H1 (cell line): ENCODE results near the gene QRICH1. TPM values are rescaled to one million over a fixed set of nuclear protein-coding genes. Genes with fewer than 3 reads are reported as not detected.

ENCODE experiments used
- CTCF ChIA-PET: fragments of 300-600 bp; sonication (Branson Sonifier 250); formaldehyde crosslinking; loops from one replicate; lab custom pipeline; 2021; ENCODE audit not compliant: partially characterized antibody; lab: Charles Lee
- POLR2A ChIA-PET: fragments of 300-600 bp; sonication (Branson Sonifier 250); formaldehyde crosslinking; loops from one replicate; lab custom pipeline; 2021; ENCODE audit warnings: inconsistent platforms; ENCODE audit not compliant: partially characterized antibody; lab: Charles Lee
- DNase-seq, 2 experiments: peaks; one replicate each; pipeline versions ENCODE4 v3.0.0 to v3.0.0-alpha.2; 2010 to 2022; ENCODE audit warnings: low spot score in 2 of 2, low read depth in 1 of 2, mixed read lengths in 1 of 2
- FAIRE-seq: peaks from 2 replicates; lab custom pipeline; 2011; peaks lifted over from hg19 to GRCh38; lab: Jason Lieb, UNC
- H2AFZ ChIP-seq: 2 replicates; pipeline ENCODE4 v1.8.1; 2012; ENCODE audit warnings: low read length, inconsistent platforms
- H2AK5ac ChIP-seq: 2 replicates; pipeline ENCODE4 v1.6.1; 2013; ENCODE audit warnings: low read depth, low read length
- H2BK120ac ChIP-seq: replicated peaks from 2 replicates; pipeline ENCODE3; 2013; ENCODE audit warnings: low read depth, low read length, inconsistent platforms
- H2BK12ac ChIP-seq: 2 replicates; pipeline ENCODE4 v1.6.1; 2013; ENCODE audit warnings: low read depth, low read length
- H2BK15ac ChIP-seq: 2 replicates; pipeline ENCODE4 v1.6.1; 2013; ENCODE audit warnings: low read length
- H2BK20ac ChIP-seq: 2 replicates; pipeline ENCODE4 v1.6.1; 2013; ENCODE audit warnings: low read length
- H2BK5ac ChIP-seq: 2 replicates; pipeline ENCODE4 v1.6.1; 2013; ENCODE audit warnings: low read depth, low read length
- H3K14ac ChIP-seq: 2 replicates; pipeline ENCODE4 v1.6.1; 2013; ENCODE audit warnings: inconsistent platforms; ENCODE audit not compliant: insufficient read length
- H3K18ac ChIP-seq: 2 replicates; pipeline ENCODE4 v1.6.1; 2013; ENCODE audit warnings: low read length; ENCODE audit errors: extremely low read depth
- H3K23ac ChIP-seq: 2 replicates; pipeline ENCODE4 v1.6.1; 2013; ENCODE audit warnings: inconsistent platforms; ENCODE audit not compliant: insufficient read length
- H3K23me2 ChIP-seq: 2 replicates; pipeline ENCODE4 v1.6.1; 2013; ENCODE audit warnings: low read depth, low read length
- H3K27ac ChIP-seq: 2 replicates; pipeline ENCODE4 v1.6.1; 2011; ENCODE audit warnings: low read depth, low read length, inconsistent platforms
- H3K27me3 ChIP-seq, 4 experiments: replicated peaks in 1 of 4; 1 replicate in 1 of 4; 2 replicates in 3 of 4; pipeline versions ENCODE4 v1.6.1 to v1.8.1; 2011 to 2013; ENCODE audit warnings: low read length in 3 of 4, mild to moderate bottlenecking in 3 of 4, inconsistent platforms in 2 of 4, mixed read lengths in 2 of 4, moderate library complexity in 1 of 4; ENCODE audit not compliant: control insufficient read depth in 3 of 4, insufficient read depth in 3 of 4; ENCODE audit errors: extremely low read depth in 1 of 4
- H3K36me3 ChIP-seq, 4 experiments: 2 replicates each; pipeline versions ENCODE4 v1.6.1 to v1.8.1; 2011 to 2013; ENCODE audit warnings: mild to moderate bottlenecking in 4 of 4, low read length in 3 of 4, moderate library complexity in 2 of 4, control low read depth in 1 of 4, inconsistent platforms in 1 of 4; ENCODE audit not compliant: insufficient read depth in 4 of 4, control insufficient read depth in 2 of 4
- H3K4ac ChIP-seq: replicated peaks from 2 replicates; pipeline ENCODE3; 2013; ENCODE audit warnings: low read length, low read depth, mixed read lengths, inconsistent platforms; ENCODE audit not compliant: insufficient read length
- H3K4me1 ChIP-seq, 4 experiments: replicated peaks in 1 of 4; 1 replicate in 1 of 4; 2 replicates in 3 of 4; pipeline versions ENCODE4 v1.6.1 to v1.8.1; 2011 to 2013; ENCODE audit warnings: low read length in 3 of 4, inconsistent platforms in 2 of 4, mixed read lengths in 1 of 4; ENCODE audit not compliant: insufficient read depth in 4 of 4, control insufficient read depth in 3 of 4
- H3K4me2 ChIP-seq, 2 experiments: 2 replicates each; pipeline versions ENCODE4 v1.6.1 to v1.8.1; 2011 to 2013; ENCODE audit warnings: low read depth in 2 of 2, low read length in 2 of 2, control low read depth in 1 of 2, inconsistent platforms in 1 of 2, mild to moderate bottlenecking in 1 of 2; ENCODE audit not compliant: insufficient read depth in 1 of 2
- H3K4me3 ChIP-seq, 4 experiments: fragments of 200-600, 300-600 bp in 1 of 4; sonication (generic), shearing (Covaris generic), sonication (Bioruptor Twin) in 1 of 4; 2 replicates each; pipeline versions ENCODE4 v1.5.1 to v1.8.1; 2011 to 2016; ENCODE audit warnings: low read length in 4 of 4, low read depth in 3 of 4, control low read depth in 2 of 4, inconsistent platforms in 2 of 4, mild to moderate bottlenecking in 2 of 4, mixed read lengths in 1 of 4, moderate library complexity in 1 of 4; ENCODE audit not compliant: insufficient read depth in 2 of 4; ENCODE audit errors: extremely low read depth in 1 of 4
- H3K56ac ChIP-seq: replicated peaks from 2 replicates; pipeline ENCODE3; 2013; ENCODE audit warnings: low read depth, mild to moderate bottlenecking, mixed read lengths, low read length, inconsistent platforms; ENCODE audit not compliant: insufficient read length
- H3K79me1 ChIP-seq: 2 replicates; pipeline ENCODE4 v1.6.1; 2013; ENCODE audit warnings: low read depth, low read length, control low read depth
- H3K79me2 ChIP-seq, 2 experiments: 2 replicates each; pipeline versions ENCODE4 v1.6.1 to v1.8.1; 2012 to 2013; ENCODE audit warnings: low read length in 2 of 2, mild to moderate bottlenecking in 2 of 2, inconsistent platforms in 1 of 2; ENCODE audit not compliant: insufficient read depth in 2 of 2, control insufficient read depth in 1 of 2
- H3K9ac ChIP-seq, 4 experiments: replicated peaks in 1 of 4; 1 replicate in 1 of 4; 2 replicates in 3 of 4; pipeline versions ENCODE4 v1.6.1 to v1.8.1; 2011 to 2013; ENCODE audit warnings: low read depth in 3 of 4, low read length in 3 of 4, control low read depth in 2 of 4, mild to moderate bottlenecking in 2 of 4, moderate library complexity in 2 of 4, inconsistent platforms in 1 of 4; ENCODE audit errors: extremely low read depth in 1 of 4
- H3K9me3 ChIP-seq, 2 experiments: 2 replicates each; pipeline versions ENCODE4 v1.6.1 to v1.8.1; 2012 to 2013; ENCODE audit warnings: mild to moderate bottlenecking in 2 of 2, moderate library complexity in 2 of 2, control low read depth in 1 of 2, inconsistent platforms in 1 of 2, low read depth in 1 of 2, low read length in 1 of 2, mixed read lengths in 1 of 2; ENCODE audit not compliant: insufficient read depth in 2 of 2
- H4K20me1 ChIP-seq, 2 experiments: replicated peaks in 1 of 2; 2 replicates each; pipeline versions ENCODE3 to v1.8.1; 2011 to 2013; ENCODE audit warnings: inconsistent platforms in 2 of 2, low read length in 2 of 2, mild to moderate bottlenecking in 1 of 2; ENCODE audit not compliant: insufficient read depth in 2 of 2, control insufficient read depth in 1 of 2
- H4K5ac ChIP-seq: 2 replicates; pipeline ENCODE4 v1.6.1; 2013; ENCODE audit warnings: low read length, low read depth, mixed read lengths, inconsistent platforms; ENCODE audit not compliant: insufficient read length
- H4K8ac ChIP-seq: 2 replicates; pipeline ENCODE4 v1.8.0; 2013; ENCODE audit warnings: mild to moderate bottlenecking, moderate library complexity, low read length, inconsistent platforms; ENCODE audit not compliant: insufficient read depth; ENCODE audit errors: extremely low read depth
- H4K91ac ChIP-seq: replicated peaks from 2 replicates; pipeline ENCODE3; 2013; ENCODE audit warnings: low read length, mixed read lengths, inconsistent platforms; ENCODE audit not compliant: insufficient read length
- CHD1 ChIP-seq: IDR thresholded peaks from 2 replicates; pipeline ENCODE4 v1.6.1; 2012; ENCODE audit warnings: low read depth, low read length, improper control_type of control experiment
- HDAC2 ChIP-seq, 2 experiments: fragments of 300-600 bp in 1 of 2; sonication (generic) in 1 of 2; IDR thresholded peaks; 2 replicates each; pipeline ENCODE4 v1.6.1; 2011 to 2012; ENCODE audit warnings: low read depth in 2 of 2, low read length in 2 of 2, mild to moderate bottlenecking in 2 of 2, moderate library complexity in 2 of 2, borderline replicate concordance in 1 of 2, inconsistent platforms in 1 of 2
- RAD21 ChIP-seq, 2 experiments: IDR thresholded peaks in 1 of 2; conservative IDR thresholded peaks in 1 of 2; 2 replicates each; pipeline ENCODE4 v1.6.1; 2011; ENCODE audit warnings: low read depth in 2 of 2, low read length in 2 of 2, improper control_type of control experiment in 1 of 2, inconsistent platforms in 1 of 2, mild to moderate bottlenecking in 1 of 2, moderate library complexity in 1 of 2
- SIN3A ChIP-seq, 2 experiments: IDR thresholded peaks in 1 of 2; conservative IDR thresholded peaks in 1 of 2; 2 replicates each; pipeline ENCODE4 v1.6.1; 2011 to 2012; ENCODE audit warnings: low read length in 2 of 2, improper control_type of control experiment in 1 of 2, low read depth in 1 of 2, mild to moderate bottlenecking in 1 of 2
- SP1 ChIP-seq: IDR thresholded peaks from 2 replicates; pipeline ENCODE4 v1.6.1; 2011; ENCODE audit warnings: low read depth, low read length
- SRF ChIP-seq: IDR thresholded peaks from 2 replicates; pipeline ENCODE4 v1.6.1; 2011; ENCODE audit warnings: mild to moderate bottlenecking, low read depth, low read length, moderate library complexity
- WGBS, 2 experiments: shearing (Covaris generic) in 1 of 2; methylation state at CpG; one replicate each; pipeline versions ENCODE4 v1.1.6 to v1.1.7; 2013 to 2015; ENCODE audit warnings: low lambda C conversion rate in 2 of 2, mixed read lengths in 2 of 2, inconsistent platforms in 1 of 2, low coverage in 1 of 2, missing lambda C conversion rate in 1 of 2; ENCODE audit not compliant: insufficient replicate concordance in 2 of 2, insufficient coverage in 1 of 2, insufficient read length in 1 of 2; ENCODE audit errors: extremely low coverage in 1 of 2, missing lambda C conversion rate in 1 of 2; 5-methylcytosine and 5-hydroxymethylcytosine counted together
- polyA plus RNA-seq, 7 experiments: library from polyadenylated mRNA; depleted of rRNA in 3 of 7; stranded (reverse) in 5 of 7; unstranded in 2 of 7; fragments of >200 nt in 5 of 7; fragments of 200-250 nt in 2 of 7; gene quantifications; 1 replicate in 5 of 7; 2 replicates in 1 of 7; 4 replicates in 1 of 7; pipeline versions ENCODE4 v1.2.1 to v1.2.3, GENCODE V29; 2011 to 2013; ENCODE audit warnings: missing spikeins in 2 of 7, mixed read lengths in 2 of 7
- total RNA-seq: library from RNA; stranded (reverse); fragmentation: NEBNext Ultra II Directional; extraction: Animal tissue kit (Norgen Biotek cat#: 25700); gene quantifications from 2 replicates; pipeline ENCODE4 v1.2.1, GENCODE V29; 2021

QRICH1 gene
- total and polyA plus RNA-seq, 2 of the 8 experiments (the other 6 are each of a cell fraction or from before 2014, with no cell fraction given) = 128 to 142 TPM

DNA sequence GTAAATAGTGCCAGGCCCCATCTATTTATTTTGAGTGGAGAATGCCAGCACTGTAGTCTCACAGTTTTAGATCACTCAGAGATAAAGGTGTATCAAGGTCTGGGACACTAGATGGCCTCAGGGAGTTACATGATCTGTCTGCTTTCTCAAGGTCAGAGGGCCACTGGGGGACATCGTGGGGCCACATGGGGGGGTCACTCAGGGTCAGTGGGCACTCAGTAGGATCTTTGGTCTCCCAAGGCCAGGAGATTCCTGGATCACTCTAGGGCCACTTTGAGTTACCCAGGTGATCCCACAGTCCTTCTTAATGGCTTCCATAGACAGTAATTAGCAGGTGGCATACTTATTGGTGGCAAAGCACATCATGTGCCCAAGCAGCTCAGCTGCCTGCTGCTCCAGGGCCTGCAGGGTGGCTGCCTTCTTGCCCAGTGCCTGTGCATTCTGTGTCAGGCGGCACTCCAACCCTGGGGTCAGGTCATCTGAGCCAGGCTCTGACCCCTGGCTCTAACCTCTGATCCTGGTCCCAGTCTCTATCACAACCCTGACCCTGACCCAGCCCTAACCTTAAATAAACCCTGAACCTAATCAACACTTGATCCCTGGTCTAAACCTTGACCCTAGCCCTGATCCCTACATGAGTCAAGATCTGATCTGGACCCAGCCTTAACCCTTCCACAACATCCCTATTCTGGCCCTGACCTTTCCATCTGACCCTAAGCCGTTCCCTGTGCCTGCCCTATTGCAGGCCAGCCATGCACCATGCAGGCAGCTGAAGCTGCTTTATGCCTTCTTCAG lies 40.8 kb upstream of the QRICH1 start:
- 67% methylated on average over 3 of the region's 3 CpGs; no CpG with 5 or more reads in 1 of the 2 experiments for WGBS, 2 experiments
- Histone ChIP-seq H3K14ac (no peak overlapping the region), H3K79me1 (0 out of 2 replicates have a peak, but pooled peaks cover 4% of the 10 kb centered on the region), H3K4me3 (peak overlapping the region in 1 of 4 experiments; percentile 74; a peak in 1 of 8 replicates), H3K79me2 (no peaks in the 10 kb centered on the region), H3K56ac (no peak overlapping the region), H3K36me3 (0 out of 8 replicates have a peak, but pooled peaks cover 0 to under 1% (median 0%) of the 10 kb centered on the region in 4 experiments), H4K8ac (no peak overlapping the region), H4K5ac (no peak overlapping the region), H2BK15ac (0 out of 2 replicates have a peak overlapping the region, but pooled peaks have one; percentile 23), H3K23me2 (peaks cover 12% of the 10 kb centered on the region), H4K20me1 (peaks cover 0 to 2% of the 10 kb centered on the region in 2 experiments), H2BK20ac (no peak overlapping the region; the same call in 1 of the 2 replicates), H3K4ac (no peak overlapping the region), H2BK5ac (0 out of 2 replicates have a peak overlapping the region, but pooled peaks have one; percentile 37), H2BK120ac (no peak overlapping the region), H3K9ac (no peak overlapping the region), H3K9me3 (no peaks in the 10 kb centered on the region), H4K91ac (no peak overlapping the region), H2BK12ac (no peak overlapping the region), H2AK5ac (no peak overlapping the region), H2AFZ (no peak overlapping the region), H3K4me2 (peak overlapping the region in 1 of 2 experiments; percentile 76; a peak in 1 of 4 replicates), H3K27me3 (no peaks in the 10 kb centered on the region; a peak in 2 of 7 replicates), H3K27ac (no peak overlapping the region), H3K18ac (no peak overlapping the region), H3K23ac (no peak overlapping the region), H3K4me1 (peaks cover 0 to 8% (median 7%) of the 10 kb centered on the region in 4 experiments; a peak in 6 of 7 replicates)
- POLR2A ChIA-PET = interaction anchor here (0.5 to 2.4 kb wide), 6 partner anchors 13 to 113 kb away, joined by 3 to 14 read pairs (median 6); partner anchors contain the start of genes NDUFAF3 and USP19
- CTCF ChIA-PET = interaction anchor here (0.7 to 5.5 kb wide), 4 partner anchors 13 to 135 kb away, joined by 3 to 43 read pairs (median 4); no protein-coding TSS in a partner anchor
- TF ChIP-seq CHD1 = no peak
- no peak for TF ChIP-seq SIN3A (conservative IDR thresholded peaks at IDR 0.05 in 1 of 2, IDR thresholded peaks at IDR 0.05 in 1 of 2; ENCODE audit: low read depth in 1 of 2, low read length in 2 of 2)
- no peak for TF ChIP-seq SP1
- TF ChIP-seq HDAC2 (IDR thresholded peaks at IDR 0.05; ENCODE audit: borderline replicate concordance in 1 of 2, low read depth in 2 of 2, low read length in 2 of 2) = no peak
- no peak for TF ChIP-seq SRF
- TF ChIP-seq RAD21 (IDR thresholded peaks at IDR 0.05 in 1 of 2, conservative IDR thresholded peaks at IDR 0.05 in 1 of 2; ENCODE audit: low read depth in 2 of 2, low read length in 2 of 2) = peak; percentile 7 to 40; a peak in 2 of 4 replicates
- FAIRE-seq (no peak), DNase-seq (no peak)
